ENCODE data around the gene ZNF354B. TPM values are rescaled to one million over a fixed set of nuclear protein-coding genes. Genes with fewer than 3 reads are reported as not detected.
"Not testable (repeated sequence)": the region's sequence is repeated elsewhere in the genome, so short reads cannot be mapped to it uniquely, and the experiment has no call there.

Gene ZNF354B
- polyA plus RNA-seq, 1 of the 3 experiments (the other 2 are of a cell fraction) = 7.1 TPM

GRCh38 chr5:178851951-178852350 lies 7.8 kb upstream of the ZNF354B start (continued):
- no peak for TF ChIP-seq REST (IDR thresholded peaks at IDR 0.05; ENCODE audit: low read depth, low read length)
- no peak for TF ChIP-seq CTCF (IDR thresholded peaks at IDR 0.05)

- POLR2A ChIA-PET = no interaction called here
- H3K9me3 ChIP-seq = no peaks in the 10 kb centered on the region
- H2AFZ ChIP-seq (ENCODE audit: low read depth) = no peak overlapping the region
- H3F3A ChIP-seq (replicated peaks; ENCODE audit: insufficient read depth) = no peaks in the 10 kb centered on the region
- H3K4me2 ChIP-seq = no peak overlapping the region
- H3K36me3 ChIP-seq (replicated peaks in 1 of 2; ENCODE audit: control insufficient read depth in 1 of 2, insufficient read depth in 2 of 2, low read length in 1 of 2) = no peaks in the 10 kb centered on the region
- no peak overlapping the region for H3K27ac ChIP-seq (ENCODE audit: low read depth in 2 of 2, low read length in 1 of 2)
- 15% methylated on average over 5 of the region's 5 CpGs for WGBS (ENCODE audit: low lambda C conversion rate)
- H3K9ac ChIP-seq = no peak overlapping the region
- TF ChIP-seq YY1 (IDR thresholded peaks at IDR 0.05; ENCODE audit: low read depth) (no peak), JUND (IDR thresholded peaks at IDR 0.05) (no peak), REST (IDR thresholded peaks at IDR 0.05; ENCODE audit: low read depth, low read length) (no peak), TEAD4 (IDR thresholded peaks at IDR 0.05; ENCODE audit: borderline replicate concordance, insufficient read depth) (no peak), FOXJ3 (CRISPR knock-in tag; IDR thresholded peaks at IDR 0.05) (no peak), FOXM1 (IDR thresholded peaks at IDR 0.05; ENCODE audit: low read depth) (no peak), NFIC (IDR thresholded peaks at IDR 0.05; ENCODE audit: borderline replicate concordance) (no peak)
- no peaks in the 10 kb centered on the region for H3K79me2 ChIP-seq (ENCODE audit: insufficient read depth)
- CTCF ChIA-PET = no interaction called here
- no peaks in the 10 kb centered on the region; a peak in 1 of 4 replicates for H3K4me1 ChIP-seq (ENCODE audit: control insufficient read depth in 1 of 2, insufficient read depth in 2 of 2, low read depth in 1 of 2, low read length in 1 of 2)
- H4K20me1 ChIP-seq (ENCODE audit: insufficient read depth) = no peaks in the 10 kb centered on the region
- no peaks in the 10 kb centered on the region for H3K27me3 ChIP-seq (ENCODE audit: insufficient read depth)
- no peaks in the 10 kb centered on the region for H3K9me2 ChIP-seq
- DNase-seq = no peak
- no peak overlapping the region for H3K4me3 ChIP-seq (ENCODE audit: low read depth in 2 of 2, low read length in 1 of 2)
Measured at GRCh38 chr5:178854284-178854683, 5.5 kb upstream of the ZNF354B start.

- H3K9me2 ChIP-seq; DNase-seq; H3K27me3 ChIP-seq (ENCODE audit: insufficient read depth); H3K9me3 ChIP-seq; H3F3A ChIP-seq (replicated peaks; ENCODE audit: insufficient read depth); H4K20me1 ChIP-seq (ENCODE audit: insufficient read depth); H3K4me1 ChIP-seq (ENCODE audit: control insufficient read depth in 1 of 2, insufficient read depth in 2 of 2, low read depth in 1 of 2, low read length in 1 of 2); POLR2A ChIA-PET; CTCF ChIA-PET; H3K27ac ChIP-seq (ENCODE audit: low read depth in 2 of 2, low read length in 1 of 2): not testable (repeated sequence)
- Histone ChIP-seq H2AFZ (ENCODE audit: low read depth) (0 out of 2 replicates have a peak overlapping the region, but pooled peaks have one; percentile 93), H3K4me2 (peak overlapping the region; percentile 71; the same call in 1 of the 2 replicates), H3K4me3 (ENCODE audit: low read depth in 2 of 2, low read length in 1 of 2) (peak overlapping the region; percentile 73 to 75), H3K79me2 (ENCODE audit: insufficient read depth) (peaks cover 19% of the 10 kb centered on the region; the same call in 1 of the 2 replicates), H3K36me3 (replicated peaks in 1 of 2; ENCODE audit: control insufficient read depth in 1 of 2, insufficient read depth in 2 of 2, low read length in 1 of 2) (peaks cover 18 to 20% of the 10 kb centered on the region in 2 experiments), H3K9ac (peak overlapping the region; percentile 73)
- no CpG with 5 or more reads among the region's 31 CpGs for WGBS (ENCODE audit: low lambda C conversion rate)
Measured at GRCh38 chr5:178860615-178861014, 862 bp downstream of the ZNF354B start.

All from SK-N-SH (cell line).